ENCODE data around the gene OOSP2.
"Not testable (repeated sequence)": the region's sequence is repeated elsewhere in the genome, so short reads cannot be mapped to it uniquely, and the experiment has no call there.

- TF ChIP-seq CTCF (IDR thresholded peaks at IDR 0.05); EZH2 (IDR thresholded peaks at IDR 0.05; ENCODE audit: borderline replicate concordance, insufficient read depth, low read depth, low read length, poor library complexity, severe bottlenecking): not testable (repeated sequence)
These were observed 10.2 kb downstream of the OOSP2 start for GRCh38 chr11:60050422-60050821.
